ENCODE results near the gene ADORA1.
A peak's percentile ranks its signal among the peaks of the same experiment; 100 is the strongest.

The ADORA1 gene

DNA sequence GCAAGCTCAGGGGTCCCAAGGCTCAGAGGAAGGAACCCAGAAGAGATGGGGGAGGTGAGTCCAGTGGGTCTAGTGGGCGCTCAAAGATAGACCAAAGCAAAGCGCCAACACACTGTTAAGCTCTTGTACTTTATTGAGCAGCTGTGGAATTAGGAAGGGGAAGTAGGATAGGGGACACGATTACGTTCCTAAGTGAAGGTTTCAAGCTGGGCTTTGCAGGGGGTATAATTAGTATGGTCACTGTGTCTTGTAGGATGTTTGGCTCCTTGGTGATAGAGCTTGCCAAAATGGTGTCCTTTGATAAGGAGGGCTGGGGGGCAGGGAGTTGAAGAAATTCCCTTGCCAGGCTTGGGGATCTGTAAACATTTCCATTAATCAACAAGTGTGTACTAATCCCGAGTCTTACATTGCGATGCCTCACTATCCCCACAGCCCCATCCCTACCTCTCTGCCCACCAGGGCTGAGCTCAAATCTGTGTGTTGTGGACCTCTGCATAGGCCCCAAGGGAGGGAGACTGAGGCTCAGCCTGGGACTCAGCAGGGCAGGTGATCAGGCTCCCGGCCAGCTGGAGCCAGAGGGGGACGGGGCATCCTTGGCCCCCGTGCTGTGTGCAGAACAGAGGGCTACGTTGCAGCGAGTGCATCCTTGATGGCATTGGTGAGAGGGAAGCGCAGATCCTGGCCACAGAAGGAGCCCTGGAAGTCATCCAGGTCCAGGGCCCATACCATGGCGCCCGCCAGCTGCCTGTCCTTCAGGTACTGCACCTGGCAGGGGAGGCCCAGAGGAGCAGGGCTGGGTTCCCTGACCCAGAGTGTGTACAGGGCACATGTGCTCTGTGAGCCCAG is 51.5 kb downstream of the ADORA1 start:
- Histone ChIP-seq H3K27me3 (ENCODE audit: insufficient read depth, poor library complexity, severe bottlenecking) (no peaks in the 10 kb centered on the region), H3K27ac (replicated peaks) (no peak overlapping the region), H3K4me3 (replicated peaks; ENCODE audit: insufficient read depth, low read length) (no peak overlapping the region)
- no peak for TF ChIP-seq CTCF (IDR thresholded peaks at IDR 0.05; ENCODE audit: insufficient read depth, low read length)
- TF ChIP-seq POLR2AphosphoS5 (IDR thresholded peaks at IDR 0.05; ENCODE audit: low read depth): 0 out of 2 replicates have a peak, but pooled peaks have one; percentile 12
- TF ChIP-seq REST (IDR thresholded peaks at IDR 0.05; ENCODE audit: insufficient replicate concordance, low read depth): no peak
- TF ChIP-seq SPI1 (IDR thresholded peaks at IDR 0.05; ENCODE audit: borderline replicate concordance, low read depth): peak; percentile 23; the same call in 1 of the 2 replicates
- no peak for TF ChIP-seq GABPA (IDR thresholded peaks at IDR 0.05; ENCODE audit: low read depth)
- DNase-seq (ENCODE audit: low read depth in 1 of 2, low spot score in 1 of 2): no peak

DNA sequence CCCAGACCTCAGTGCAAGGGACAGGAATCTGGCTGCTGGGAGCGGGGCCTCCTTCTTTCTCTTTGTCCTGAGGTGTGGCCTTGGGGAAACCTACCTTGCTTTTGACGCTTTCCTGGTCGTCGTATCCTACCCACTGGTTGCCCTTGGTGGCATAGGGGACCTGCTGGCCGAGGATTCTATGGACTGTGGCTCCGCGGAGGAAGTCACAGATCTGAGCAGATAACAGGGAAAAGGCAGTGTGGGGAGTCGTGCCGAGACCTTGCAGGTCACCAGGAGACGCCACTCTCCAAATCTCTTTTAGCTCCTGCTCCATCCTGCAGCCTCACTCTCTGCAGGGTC is 52.1 kb downstream of the ADORA1 start:
- Histone ChIP-seq H3K27ac (replicated peaks) (no peak overlapping the region), H3K4me3 (replicated peaks; ENCODE audit: insufficient read depth, low read length) (no peak overlapping the region), H3K27me3 (ENCODE audit: insufficient read depth, poor library complexity, severe bottlenecking) (no peaks in the 10 kb centered on the region)
- no peak for DNase-seq (ENCODE audit: low read depth in 1 of 2, low spot score in 1 of 2)
- TF ChIP-seq GABPA (IDR thresholded peaks at IDR 0.05; ENCODE audit: low read depth): no peak
- no peak for TF ChIP-seq POLR2AphosphoS5 (IDR thresholded peaks at IDR 0.05; ENCODE audit: low read depth)
- TF ChIP-seq CTCF (IDR thresholded peaks at IDR 0.05; ENCODE audit: insufficient read depth, low read length): no peak
- TF ChIP-seq REST (IDR thresholded peaks at IDR 0.05; ENCODE audit: insufficient replicate concordance, low read depth): no peak
- no peak for TF ChIP-seq SPI1 (IDR thresholded peaks at IDR 0.05; ENCODE audit: borderline replicate concordance, low read depth)

DNA sequence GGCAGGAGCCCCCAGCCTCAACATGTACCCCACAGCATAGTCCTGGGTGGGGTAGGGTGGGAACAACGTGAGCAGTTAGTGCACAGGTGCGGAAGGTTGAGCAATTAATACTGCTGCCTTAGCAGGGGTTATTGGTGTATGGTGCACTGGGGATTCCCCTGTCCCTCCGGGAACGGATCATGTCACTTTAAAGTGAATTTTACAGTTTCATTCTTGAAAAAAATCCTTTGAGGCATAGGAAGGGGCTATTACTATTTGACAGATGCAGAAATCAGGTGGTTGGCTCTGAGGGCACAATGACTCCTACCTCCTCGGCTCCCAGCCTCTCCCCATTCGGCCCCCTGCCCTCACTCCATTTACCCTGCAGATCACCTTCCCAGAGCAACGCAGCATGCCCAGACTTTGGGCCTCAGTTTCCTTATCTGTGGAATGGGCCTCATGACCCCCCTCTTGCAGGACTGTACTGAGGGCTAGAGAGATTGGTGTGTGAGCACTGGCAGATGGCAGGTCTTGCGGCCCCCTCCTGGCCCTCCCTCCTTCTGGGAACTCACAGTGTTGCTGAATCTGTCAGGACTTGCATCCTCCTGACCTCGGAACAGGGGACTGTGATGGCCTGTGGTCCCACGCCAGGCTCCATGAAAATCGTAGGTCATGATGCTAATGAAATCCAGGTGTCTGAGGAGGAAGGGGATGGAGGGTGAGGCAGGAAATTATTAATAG is 53.2 kb downstream of the ADORA1 start:
- Histone ChIP-seq H3K27me3 (ENCODE audit: insufficient read depth, poor library complexity, severe bottlenecking) (no peaks in the 10 kb centered on the region), H3K4me3 (replicated peaks; ENCODE audit: insufficient read depth, low read length) (no peak overlapping the region), H3K27ac (replicated peaks) (no peak overlapping the region)
- TF ChIP-seq GABPA (IDR thresholded peaks at IDR 0.05; ENCODE audit: low read depth): no peak
- TF ChIP-seq POLR2AphosphoS5 (IDR thresholded peaks at IDR 0.05; ENCODE audit: low read depth): no peak
- no peak for TF ChIP-seq CTCF (IDR thresholded peaks at IDR 0.05; ENCODE audit: insufficient read depth, low read length)
- no peak for TF ChIP-seq SPI1 (IDR thresholded peaks at IDR 0.05; ENCODE audit: borderline replicate concordance, low read depth)
- TF ChIP-seq REST (IDR thresholded peaks at IDR 0.05; ENCODE audit: insufficient replicate concordance, low read depth): no peak
- no peak for DNase-seq (ENCODE audit: low read depth in 1 of 2, low spot score in 1 of 2)
